HepG2 (cell line): ENCODE data around the gene GSK3B. TPM values are rescaled to one million over a fixed set of nuclear protein-coding genes. Genes with fewer than 3 reads are reported as not detected.

Experiments
- ATAC-seq: fragments of 200-7000 bp; cut with Tn5 transposase; 3 replicates; pipeline ENCODE4 v1.9.1; 2020; ENCODE audit warnings: mild to moderate bottlenecking, moderate library complexity
- BruUV-seq: library from RNA; stranded (reverse); fragments of 400-500 nt; replicated peaks from 2 replicates; lab custom pipeline; 2021; lab: Mats Ljungman, UMichigan
- CTCF ChIA-PET: fragments of 300-600 bp; formaldehyde crosslinking; extraction: SDS; loops from one replicate; lab custom pipeline; 2021; ENCODE audit warnings: low total read pairs, inconsistent platforms, low intra/inter-chr PET ratio; lab: Yijun Ruan, JAX
- POLR2A ChIA-PET: fragments of 350-600 bp; sonication (Branson Sonifier 250); formaldehyde crosslinking; loops from one replicate; lab custom pipeline; 2020; ENCODE audit warnings: antibody characterized with exemption, inconsistent platforms; lab: Yijun Ruan, JAX
- DNase-seq: peaks from one replicate; pipeline ENCODE4 v3.0.0-alpha.2; 2015; ENCODE audit warnings: low spot score
- FAIRE-seq: peaks from 3 replicates; lab custom pipeline; 2011; peaks lifted over from hg19 to GRCh38; lab: Jason Lieb, UNC
- H2AFZ ChIP-seq: one replicate; pipeline ENCODE4 v1.6.1; 2011; ENCODE audit warnings: low read length, inconsistent platforms
- H3K27ac ChIP-seq: fragments of 300-600 bp; 3 replicates; pipeline ENCODE4 v1.8.0; 2011; ENCODE audit warnings: mixed run types, mild to moderate bottlenecking, mixed read lengths, low read length, inconsistent platforms; ENCODE audit not compliant: insufficient read depth; ENCODE audit errors: extremely low read length
- H3K27me3 ChIP-seq, 2 experiments: fragments of 200-600 bp in 1 of 2; 2 replicates in 1 of 2; 3 replicates in 1 of 2; pipeline versions ENCODE4 v1.6.0 to v1.8.0; 2011; ENCODE audit warnings: low read length in 2 of 2, mild to moderate bottlenecking in 2 of 2, moderate library complexity in 2 of 2, inconsistent platforms in 1 of 2; ENCODE audit not compliant: insufficient read depth in 2 of 2, control insufficient read depth in 1 of 2
- H3K36me3 ChIP-seq, 2 experiments: fragments of 200-600 bp in 1 of 2; replicated peaks in 1 of 2; 2 replicates in 1 of 2; 3 replicates in 1 of 2; pipeline versions ENCODE4 v1.5.1 to v1.8.0; 2011; ENCODE audit warnings: low read length in 2 of 2, inconsistent platforms in 1 of 2; ENCODE audit not compliant: insufficient read depth in 2 of 2, control insufficient read depth in 1 of 2
- H3K4me1 ChIP-seq: 2 replicates; pipeline ENCODE4 v1.5.1; 2012; ENCODE audit warnings: low read length, inconsistent platforms; ENCODE audit not compliant: insufficient read depth
- H3K4me2 ChIP-seq: 2 replicates; pipeline ENCODE4 v1.6.0; 2011; ENCODE audit warnings: low read depth, low read length, inconsistent platforms
- H3K4me3 ChIP-seq, 3 experiments: fragments of 200-600 bp in 1 of 3; sonication (generic), shearing (Covaris generic) in 1 of 3; replicated peaks in 1 of 3; 2 replicates each; pipeline ENCODE4 v1.5.1; 2011 to 2016; ENCODE audit warnings: low read length in 3 of 3, inconsistent platforms in 2 of 3, low read depth in 2 of 3, mild to moderate bottlenecking in 2 of 3, control low read depth in 1 of 3, mixed read lengths in 1 of 3; ENCODE audit not compliant: insufficient read depth in 1 of 3
- H3K79me2 ChIP-seq: one replicate; pipeline ENCODE4 v1.6.1; 2011; ENCODE audit warnings: low read length, inconsistent platforms; ENCODE audit not compliant: insufficient read depth
- H3K9ac ChIP-seq: 2 replicates; pipeline ENCODE4 v1.6.0; 2011; ENCODE audit warnings: mild to moderate bottlenecking, low read depth, low read length, inconsistent platforms; ENCODE audit not compliant: insufficient read depth
- H3K9me3 ChIP-seq: 2 replicates; pipeline ENCODE4 v1.5.1; 2012; ENCODE audit warnings: mild to moderate bottlenecking, low read length
- H4K20me1 ChIP-seq: 2 replicates; pipeline ENCODE4 v1.6.0; 2011; ENCODE audit warnings: inconsistent platforms, mild to moderate bottlenecking, low read length, moderate library complexity; ENCODE audit not compliant: insufficient read depth
- BRD4 ChIP-seq: sonication (generic); formaldehyde crosslinking; IDR thresholded peaks from 2 replicates; pipeline ENCODE4 v1.4.0; 2020; ENCODE audit warnings: missing genetic modification reagents
- ETV6 ChIP-seq: sonication (generic); formaldehyde crosslinking; conservative IDR thresholded peaks from 2 replicates; pipeline ENCODE4 v1.4.0; 2020; ENCODE audit warnings: missing genetic modification reagents
- HOXA7 ChIP-seq: sonication (generic); formaldehyde crosslinking; IDR thresholded peaks from 2 replicates; pipeline ENCODE4 v1.8.1; 2022; ENCODE audit warnings: mild to moderate bottlenecking, missing genetic modification reagents, moderate library complexity
- MTF1 ChIP-seq: sonication (generic); formaldehyde crosslinking; IDR thresholded peaks from 2 replicates; pipeline ENCODE4 v1.5.0; 2020; ENCODE audit warnings: missing genetic modification reagents
- NR2F1 ChIP-seq, 2 experiments: fragments of 450-650 bp in 1 of 2; formaldehyde crosslinking in 1 of 2; IDR thresholded peaks; 2 replicates each; pipeline versions ENCODE4 v1.5.0 to v1.6.1; 2016 to 2020; ENCODE audit warnings: mild to moderate bottlenecking in 1 of 2, missing compliant biosample characterization in 1 of 2, missing genetic modification reagents in 1 of 2, moderate library complexity in 1 of 2
- RFXANK ChIP-seq: IDR thresholded peaks from 2 replicates; pipeline ENCODE4 v1.6.1; 2016
- ZNF207 ChIP-seq: fragments of 450-650 bp; IDR thresholded peaks from 2 replicates; pipeline ENCODE4 v1.6.1; 2016; ENCODE audit warnings: antibody characterized with exemption, borderline replicate concordance
- ZNF331 ChIP-seq: sonication (generic); formaldehyde crosslinking; IDR thresholded peaks from 2 replicates; pipeline ENCODE4 v1.4.0; 2020; ENCODE audit warnings: missing genetic modification reagents
- ZNF432 ChIP-seq: sonication (generic); formaldehyde crosslinking; IDR thresholded peaks from 2 replicates; pipeline ENCODE4 v1.5.0; 2020; ENCODE audit warnings: missing genetic modification reagents, mild to moderate bottlenecking, borderline replicate concordance
- ZNF766 ChIP-seq: sonication (generic); formaldehyde crosslinking; IDR thresholded peaks from 2 replicates; pipeline ENCODE4 v1.5.0; 2020; ENCODE audit warnings: missing genetic modification reagents, borderline replicate concordance
- WGBS: methylation state at CpG from one replicate; pipeline ENCODE4 v1.1.6; 2017; ENCODE audit warnings: low lambda C conversion rate; 5-methylcytosine and 5-hydroxymethylcytosine counted together
- in situ Hi-C: cut with HindIII; loops from 2 replicates; pipeline ENCODE4 v1.10.0; 2017; ENCODE audit warnings: low pct_unique_long_range_greater_than_20kb; ENCODE audit not compliant: extremely low pct_ligation_motif_present
- intact Hi-C: fragments of 100-400 bp; cut with micrococcal nuclease; formaldehyde crosslinking; loops from one replicate; pipeline ENCODE4 v1.10.0; 2022; ENCODE audit not compliant: unreplicated experiment
- polyA plus RNA-seq, 8 experiments: library from polyadenylated mRNA; depleted of rRNA in 3 of 8; stranded (reverse) in 7 of 8; unstranded in 1 of 8; fragments of >200 nt; fragmentation: Illumina TruSeq in 4 of 8; extraction: Trizol in 4 of 8; gene quantifications; 2 replicates each; pipeline versions ENCODE4 v1.2.1 to v1.2.3, GENCODE V29; 2011 to 2016; ENCODE audit warnings: low read depth in 4 of 8, missing spikeins in 1 of 8, mixed read lengths in 1 of 8; ENCODE audit not compliant: insufficient read depth in 1 of 8
- total RNA-seq, 5 experiments: library from RNA; depleted of rRNA; stranded (reverse); fragments of >200 nt; fragmentation: Illumina TruSeq; extraction: Trizol; gene quantifications; 2 replicates each; pipeline ENCODE4 v1.2.3, GENCODE V29; 2016; ENCODE audit warnings: low read depth in 1 of 5
- TF ChIP-seq, protein P1 (sequence below): sonication (generic); formaldehyde crosslinking; IDR thresholded peaks from 2 replicates; pipeline ENCODE4 v1.5.0; 2020; ENCODE audit warnings: missing genetic modification reagents
- TF ChIP-seq, protein P2 (sequence below): sonication (generic); formaldehyde crosslinking; IDR thresholded peaks from 2 replicates; pipeline ENCODE4 v1.8.0; 2022; ENCODE audit warnings: mild to moderate bottlenecking, missing genetic modification reagents
- TF ChIP-seq, protein P3 (sequence below), 2 experiments: fragments of 450-650 bp in 1 of 2; sonication (generic) in 1 of 2; formaldehyde crosslinking in 1 of 2; IDR thresholded peaks; 2 replicates each; pipeline versions ENCODE4 v1.6.1 to v1.8.0; 2016 to 2022; ENCODE audit warnings: antibody characterized with exemption in 1 of 2, mild to moderate bottlenecking in 1 of 2, missing genetic modification reagents in 1 of 2
- TF ChIP-seq, protein P4 (sequence below): sonication (generic); formaldehyde crosslinking; IDR thresholded peaks from 2 replicates; pipeline ENCODE4 v1.5.0; 2020; ENCODE audit warnings: missing genetic modification reagents, mild to moderate bottlenecking, borderline replicate concordance

The GSK3B gene
- total and polyA plus RNA-seq, 2 of the 13 experiments (the other 11 are each of a cell fraction or from before 2014, with no cell fraction given) = 22.3 to 30.1 TPM

DNA sequence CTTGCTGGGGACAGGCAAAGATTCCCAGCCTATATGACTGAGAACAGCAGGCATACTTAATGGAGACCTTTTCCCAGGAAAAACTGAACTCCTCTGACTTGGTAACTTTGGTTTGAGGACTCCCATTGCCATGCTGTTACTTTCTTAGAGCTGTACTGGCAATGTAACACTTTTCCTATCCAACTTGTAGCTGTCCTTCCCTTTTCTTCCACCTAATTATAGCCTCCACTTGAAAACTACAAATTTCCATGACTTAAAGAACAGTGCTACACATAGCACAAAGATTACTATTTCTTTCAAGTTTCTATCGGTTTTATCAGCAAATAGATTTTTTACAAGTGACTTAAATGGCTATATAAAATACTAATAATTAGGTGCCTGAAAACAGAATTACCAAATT lies 116.9 kb downstream of the GSK3B start:
- in situ Hi-C loops = no loop called here
- POLR2A ChIA-PET = no interaction called here
- WGBS = 94% methylated on average over 1 of the region's 1 CpG

More for the DNA sequence above, 116.9 kb downstream of the GSK3B start:
- Histone ChIP-seq H2AFZ (no peak overlapping the region), H3K9ac (no peak overlapping the region), H3K79me2 (peaks cover 39% of the 10 kb centered on the region), H4K20me1 (no peaks in the 10 kb centered on the region), H3K4me3 (no peak overlapping the region), H3K9me3 (no peaks in the 10 kb centered on the region), H3K4me2 (no peak overlapping the region), H3K36me3 (peaks cover 0 to 3% of the 10 kb centered on the region in 2 experiments; a peak in 1 of 5 replicates), H3K4me1 (no peaks in the 10 kb centered on the region), H3K27me3 (no peaks in the 10 kb centered on the region), H3K27ac (no peak overlapping the region)
- intact Hi-C loops = no loop called here
- DNase-seq = no peak
- BruUV-seq = no TSS peak
- CTCF ChIA-PET = no interaction called here
- no peak for ATAC-seq
- FAIRE-seq = no peak
- no peak for TF ChIP-seq ZNF207
- TF ChIP-seq, protein P1, sequence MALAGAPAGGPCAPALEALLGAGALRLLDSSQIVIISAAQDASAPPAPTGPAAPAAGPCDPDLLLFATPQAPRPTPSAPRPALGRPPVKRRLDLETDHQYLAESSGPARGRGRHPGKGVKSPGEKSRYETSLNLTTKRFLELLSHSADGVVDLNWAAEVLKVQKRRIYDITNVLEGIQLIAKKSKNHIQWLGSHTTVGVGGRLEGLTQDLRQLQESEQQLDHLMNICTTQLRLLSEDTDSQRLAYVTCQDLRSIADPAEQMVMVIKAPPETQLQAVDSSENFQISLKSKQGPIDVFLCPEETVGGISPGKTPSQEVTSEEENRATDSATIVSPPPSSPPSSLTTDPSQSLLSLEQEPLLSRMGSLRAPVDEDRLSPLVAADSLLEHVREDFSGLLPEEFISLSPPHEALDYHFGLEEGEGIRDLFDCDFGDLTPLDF (CRISPR knock-in tag) = no peak
- TF ChIP-seq, protein P2, sequence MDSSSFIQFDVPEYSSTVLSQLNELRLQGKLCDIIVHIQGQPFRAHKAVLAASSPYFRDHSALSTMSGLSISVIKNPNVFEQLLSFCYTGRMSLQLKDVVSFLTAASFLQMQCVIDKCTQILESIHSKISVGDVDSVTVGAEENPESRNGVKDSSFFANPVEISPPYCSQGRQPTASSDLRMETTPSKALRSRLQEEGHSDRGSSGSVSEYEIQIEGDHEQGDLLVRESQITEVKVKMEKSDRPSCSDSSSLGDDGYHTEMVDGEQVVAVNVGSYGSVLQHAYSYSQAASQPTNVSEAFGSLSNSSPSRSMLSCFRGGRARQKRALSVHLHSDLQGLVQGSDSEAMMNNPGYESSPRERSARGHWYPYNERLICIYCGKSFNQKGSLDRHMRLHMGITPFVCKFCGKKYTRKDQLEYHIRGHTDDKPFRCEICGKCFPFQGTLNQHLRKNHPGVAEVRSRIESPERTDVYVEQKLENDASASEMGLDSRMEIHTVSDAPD (CRISPR knock-in tag) = no peak
- TF ChIP-seq, protein P3, sequence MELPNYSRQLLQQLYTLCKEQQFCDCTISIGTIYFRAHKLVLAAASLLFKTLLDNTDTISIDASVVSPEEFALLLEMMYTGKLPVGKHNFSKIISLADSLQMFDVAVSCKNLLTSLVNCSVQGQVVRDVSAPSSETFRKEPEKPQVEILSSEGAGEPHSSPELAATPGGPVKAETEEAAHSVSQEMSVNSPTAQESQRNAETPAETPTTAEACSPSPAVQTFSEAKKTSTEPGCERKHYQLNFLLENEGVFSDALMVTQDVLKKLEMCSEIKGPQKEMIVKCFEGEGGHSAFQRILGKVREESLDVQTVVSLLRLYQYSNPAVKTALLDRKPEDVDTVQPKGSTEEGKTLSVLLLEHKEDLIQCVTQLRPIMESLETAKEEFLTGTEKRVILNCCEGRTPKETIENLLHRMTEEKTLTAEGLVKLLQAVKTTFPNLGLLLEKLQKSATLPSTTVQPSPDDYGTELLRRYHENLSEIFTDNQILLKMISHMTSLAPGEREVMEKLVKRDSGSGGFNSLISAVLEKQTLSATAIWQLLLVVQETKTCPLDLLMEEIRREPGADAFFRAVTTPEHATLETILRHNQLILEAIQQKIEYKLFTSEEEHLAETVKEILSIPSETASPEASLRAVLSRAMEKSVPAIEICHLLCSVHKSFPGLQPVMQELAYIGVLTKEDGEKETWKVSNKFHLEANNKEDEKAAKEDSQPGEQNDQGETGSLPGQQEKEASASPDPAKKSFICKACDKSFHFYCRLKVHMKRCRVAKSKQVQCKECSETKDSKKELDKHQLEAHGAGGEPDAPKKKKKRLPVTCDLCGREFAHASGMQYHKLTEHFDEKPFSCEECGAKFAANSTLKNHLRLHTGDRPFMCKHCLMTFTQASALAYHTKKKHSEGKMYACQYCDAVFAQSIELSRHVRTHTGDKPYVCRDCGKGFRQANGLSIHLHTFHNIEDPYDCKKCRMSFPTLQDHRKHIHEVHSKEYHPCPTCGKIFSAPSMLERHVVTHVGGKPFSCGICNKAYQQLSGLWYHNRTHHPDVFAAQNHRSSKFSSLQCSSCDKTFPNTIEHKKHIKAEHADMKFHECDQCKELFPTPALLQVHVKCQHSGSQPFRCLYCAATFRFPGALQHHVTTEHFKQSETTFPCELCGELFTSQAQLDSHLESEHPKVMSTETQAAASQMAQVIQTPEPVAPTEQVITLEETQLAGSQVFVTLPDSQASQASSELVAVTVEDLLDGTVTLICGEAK (IDR thresholded peaks at IDR 0.05) = no peak
- TF ChIP-seq, protein P3 (CRISPR knock-in tag; IDR thresholded peaks at IDR 0.05) = no peak
- TF ChIP-seq RFXANK (CRISPR knock-in tag) = no peak
- no peak for TF ChIP-seq ZNF766 (CRISPR knock-in tag)
- no peak for TF ChIP-seq BRD4
- no peak for TF ChIP-seq ZNF331 (CRISPR knock-in tag)
- TF ChIP-seq, protein P4, sequence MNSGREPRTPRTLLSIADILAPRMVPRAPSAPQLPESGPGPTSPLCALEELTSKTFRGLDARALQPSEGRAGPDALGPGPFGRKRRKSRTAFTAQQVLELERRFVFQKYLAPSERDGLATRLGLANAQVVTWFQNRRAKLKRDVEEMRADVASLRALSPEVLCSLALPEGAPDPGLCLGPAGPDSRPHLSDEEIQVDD (CRISPR knock-in tag) = no peak
- no peak for TF ChIP-seq ZNF432 (CRISPR knock-in tag)
- TF ChIP-seq ETV6 = no peak
- no peak for TF ChIP-seq HOXA7 (CRISPR knock-in tag)
- TF ChIP-seq MTF1 (CRISPR knock-in tag) = no peak
- no peak for TF ChIP-seq NR2F1 (CRISPR knock-in tag; IDR thresholded peaks at IDR 0.05)
- TF ChIP-seq, all 625 proteins: peak for 0
